ENCODE results near the gene KLHL14.
"Not testable (repeated sequence)": the region's sequence is repeated elsewhere in the genome, so short reads cannot be mapped to it uniquely, and the experiment has no call there.

Gene KLHL14

DNA sequence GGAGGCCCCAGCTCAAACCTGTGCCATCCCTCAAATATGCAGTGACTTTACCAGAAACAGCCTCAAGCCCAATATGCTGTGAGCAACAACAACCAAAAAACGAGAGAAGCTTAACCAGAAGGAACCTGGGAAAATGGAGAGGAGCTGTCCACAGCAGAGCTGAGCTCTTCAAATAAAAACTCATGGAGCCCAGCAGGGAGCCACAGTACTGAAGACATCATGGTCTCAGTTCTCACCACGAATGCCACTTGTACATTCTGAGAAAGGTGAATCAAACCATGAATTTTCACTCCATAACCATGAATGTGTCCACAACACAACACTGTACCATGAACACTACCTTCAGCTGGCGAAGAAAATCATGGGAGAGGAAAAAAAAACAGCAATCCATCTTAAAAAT lies 50.5 kb downstream of the KLHL14 start:
- no peak for DNase-seq (ENCODE audit: low read depth in 2 of 2)

- DNase-seq (ENCODE audit: low read depth in 2 of 2), result no peak
Measured at GRCh38 chr18:32717126-32717525, 55.7 kb downstream of the KLHL14 start.

- no peak for DNase-seq (ENCODE audit: low read depth in 2 of 2)
Measured at GRCh38 chr18:32714571-32715148, 58.2 kb downstream of the KLHL14 start.

DNA sequence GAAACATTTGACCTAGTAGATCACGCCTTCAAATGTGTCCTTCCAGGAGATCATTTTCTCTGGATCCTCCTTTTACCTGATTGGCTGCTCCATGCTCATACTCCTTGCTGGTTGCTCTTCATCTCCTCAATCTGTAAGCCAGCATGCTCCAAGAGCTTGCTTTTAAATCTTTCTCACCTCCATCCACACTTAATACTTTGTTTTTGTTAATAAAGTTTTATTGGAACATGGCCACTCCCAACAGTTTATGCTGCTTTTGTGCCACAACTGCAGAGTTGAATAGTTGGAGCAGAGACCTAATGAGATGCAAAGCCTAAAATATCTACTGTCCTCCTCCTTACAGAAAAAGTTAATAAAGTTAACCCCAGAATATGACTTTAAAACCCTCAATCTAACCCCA lies 60.0 kb downstream of the KLHL14 start:
- DNase-seq (ENCODE audit: low read depth in 2 of 2), result no peak

DNA sequence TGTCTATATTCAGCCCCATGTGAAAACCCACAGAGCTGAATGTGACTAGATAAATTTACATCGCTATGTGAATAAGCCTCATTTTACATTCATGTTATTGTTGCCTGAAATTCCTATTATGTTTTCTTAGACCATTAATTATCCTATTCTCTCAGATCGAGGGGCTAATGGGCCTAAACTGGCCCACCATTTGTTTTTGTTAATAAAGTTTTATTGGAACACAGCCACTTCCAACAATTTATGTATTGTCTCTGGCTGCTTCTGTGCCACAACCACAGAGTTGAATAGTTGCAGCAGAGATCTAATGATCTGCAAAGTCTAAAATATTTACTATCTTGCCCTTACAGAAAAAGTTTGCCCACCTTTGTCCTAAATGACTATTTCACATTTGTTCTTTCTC lies 61.0 kb downstream of the KLHL14 start:
- no peak for DNase-seq (ENCODE audit: low read depth in 2 of 2)

GRCh38 chr18:32707586-32707985 lies 65.2 kb downstream of the KLHL14 start:
- DNase-seq (ENCODE audit: low read depth in 2 of 2), result no peak

DNA sequence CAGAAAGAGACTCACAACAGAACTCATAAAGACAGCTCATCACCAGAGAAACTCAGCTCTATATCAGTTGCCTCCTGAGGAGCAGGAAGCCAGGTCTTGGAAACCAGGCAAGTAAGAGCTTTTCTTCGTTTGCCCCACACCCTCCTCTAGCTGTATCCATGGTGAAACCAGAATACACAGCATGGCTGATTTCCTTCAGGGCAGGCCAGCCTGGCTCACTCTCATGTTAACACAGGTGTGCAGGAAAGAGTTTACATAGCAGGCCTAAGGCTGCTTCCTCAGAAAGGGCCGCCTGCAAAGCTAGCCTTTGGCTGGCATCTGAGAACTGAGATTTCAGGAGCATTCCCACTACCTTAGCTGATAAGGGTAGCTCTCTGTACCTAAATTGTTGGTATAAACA lies 65.7 kb downstream of the KLHL14 start:
- DNase-seq (ENCODE audit: low read depth in 2 of 2), result no peak

DNA sequence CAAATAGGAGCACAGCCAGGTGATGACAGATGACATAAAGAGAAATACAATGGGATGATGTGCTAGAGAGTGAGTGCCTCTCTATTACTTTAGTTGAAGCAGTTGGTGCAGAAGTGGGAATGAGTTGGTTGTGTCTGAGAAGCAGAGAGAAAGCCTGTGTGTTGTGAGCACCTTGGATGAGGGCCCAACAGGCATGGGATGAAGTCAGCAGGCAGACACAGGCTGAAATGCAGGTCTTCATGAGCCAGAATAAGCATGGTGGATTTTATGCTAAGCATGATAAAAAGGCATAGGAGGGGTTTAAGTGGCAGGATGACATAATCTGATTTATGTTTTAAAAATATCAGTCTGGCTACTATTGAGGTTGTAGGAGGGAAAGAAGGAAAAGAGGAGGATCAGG lies 71.5 kb downstream of the KLHL14 start:
- DNase-seq (ENCODE audit: low read depth in 2 of 2), result no peak

DNA sequence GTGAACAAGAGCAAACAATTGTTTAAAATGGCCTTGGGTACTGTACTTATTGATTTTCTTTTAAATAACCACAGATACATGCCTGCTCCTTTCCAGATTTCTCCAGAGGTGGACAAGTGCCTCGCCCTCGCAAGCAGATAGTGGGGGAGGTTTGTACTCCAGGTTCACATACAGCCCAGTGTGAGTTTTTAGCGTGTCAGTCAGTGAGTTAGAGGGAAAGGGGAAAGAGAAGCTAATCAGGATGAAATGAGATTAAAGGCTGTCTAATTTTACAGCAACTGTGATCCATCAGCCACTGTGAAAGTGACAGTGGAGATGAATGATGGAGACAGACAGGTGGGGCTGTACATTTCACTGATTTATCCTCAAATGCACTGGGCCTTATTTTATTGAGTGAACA lies 74.7 kb downstream of the KLHL14 start:
- DNase-seq (ENCODE audit: low read depth in 2 of 2), result no peak

DNA sequence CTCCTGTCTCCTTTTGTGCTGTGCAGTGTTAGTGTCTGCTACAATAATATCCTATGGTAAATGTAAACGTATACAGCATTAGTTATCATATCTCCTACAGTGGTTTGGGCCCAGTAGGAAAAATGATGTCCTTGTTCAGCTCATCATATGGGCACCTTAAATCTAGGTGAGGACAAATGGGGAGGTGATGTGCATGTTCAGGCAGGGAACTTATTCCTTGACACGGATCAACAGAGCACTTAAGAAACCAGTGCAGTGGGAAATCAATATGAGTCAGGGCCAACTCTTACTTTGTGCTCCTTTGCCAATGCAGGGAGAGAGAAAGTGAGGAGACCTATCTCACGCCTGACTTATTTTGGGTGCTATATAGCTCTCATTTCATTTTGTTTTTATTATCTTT lies 76.4 kb downstream of the KLHL14 start:
- DNase-seq (ENCODE audit: low read depth in 2 of 2), result no peak

GRCh38 chr18:32695534-32695933 lies 77.3 kb downstream of the KLHL14 start:
- no peak for DNase-seq (ENCODE audit: low read depth in 2 of 2)

- no peak for DNase-seq (ENCODE audit: low read depth in 2 of 2)
Measured at GRCh38 chr18:32688821-32689220, 84.0 kb downstream of the KLHL14 start.

DNA sequence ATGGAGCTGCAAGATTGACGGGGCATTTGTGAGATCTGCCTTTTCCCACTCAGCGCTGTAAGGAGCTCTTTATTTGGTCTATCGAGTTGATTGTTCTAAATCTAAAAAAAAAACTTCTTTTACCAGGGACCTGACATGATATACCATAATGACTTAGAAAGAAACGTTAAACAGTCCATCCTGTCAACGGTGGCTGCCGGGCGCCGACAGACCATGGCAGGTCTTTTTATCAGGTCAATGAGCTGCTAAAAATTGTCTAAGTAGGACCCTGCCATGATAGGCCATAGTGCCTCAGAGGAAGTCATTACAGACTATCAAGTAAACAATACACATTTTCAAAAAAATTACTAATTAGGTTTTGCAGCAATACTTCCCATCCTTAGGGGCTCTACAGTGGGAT lies 87.9 kb downstream of the KLHL14 start:
- DNase-seq (ENCODE audit: low read depth in 2 of 2), result no peak

DNA sequence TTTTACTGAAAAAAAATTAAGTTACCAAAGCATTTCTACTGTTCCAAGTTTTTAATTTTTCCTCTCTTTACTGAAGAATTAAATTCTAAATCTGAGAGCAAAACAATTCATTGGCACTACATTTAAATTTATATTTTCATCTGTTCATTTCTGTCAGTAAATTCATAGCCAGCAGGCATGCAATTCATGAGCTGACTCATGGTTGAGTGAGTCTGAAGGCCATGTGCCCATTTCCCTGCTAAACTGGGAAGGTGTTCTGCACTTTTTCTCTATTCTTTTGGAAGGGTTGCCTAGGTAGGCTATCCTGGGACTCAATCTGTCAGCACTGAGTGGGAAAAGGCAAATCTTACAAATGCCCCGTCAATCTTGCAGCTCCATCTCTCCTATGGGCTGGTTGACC lies 88.7 kb downstream of the KLHL14 start:
- DNase-seq (ENCODE audit: low read depth in 2 of 2), result no peak

- no peak for DNase-seq (ENCODE audit: low read depth in 2 of 2)
Measured at GRCh38 chr18:32683044-32683443, 89.8 kb downstream of the KLHL14 start.

DNA sequence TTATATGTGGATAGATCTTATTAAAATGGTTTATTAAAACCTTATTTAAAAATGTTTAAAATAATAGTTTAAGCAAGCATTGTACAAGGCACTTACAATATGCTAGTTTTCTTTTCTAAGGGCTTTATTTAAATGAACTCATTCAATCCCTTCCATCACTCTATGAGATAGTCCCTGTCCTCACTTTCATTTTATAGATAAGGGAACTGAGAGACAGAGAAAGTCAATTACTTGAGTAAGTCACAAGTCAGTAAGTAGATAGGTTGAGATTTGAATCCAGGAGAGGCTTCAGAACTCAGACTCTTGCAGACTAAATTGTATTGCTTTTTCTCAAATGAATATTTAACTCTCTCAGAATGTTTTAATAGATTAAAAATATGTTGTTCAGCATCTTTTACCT lies 95.2 kb downstream of the KLHL14 start:
- no peak for DNase-seq (ENCODE audit: low read depth in 2 of 2)

DNA sequence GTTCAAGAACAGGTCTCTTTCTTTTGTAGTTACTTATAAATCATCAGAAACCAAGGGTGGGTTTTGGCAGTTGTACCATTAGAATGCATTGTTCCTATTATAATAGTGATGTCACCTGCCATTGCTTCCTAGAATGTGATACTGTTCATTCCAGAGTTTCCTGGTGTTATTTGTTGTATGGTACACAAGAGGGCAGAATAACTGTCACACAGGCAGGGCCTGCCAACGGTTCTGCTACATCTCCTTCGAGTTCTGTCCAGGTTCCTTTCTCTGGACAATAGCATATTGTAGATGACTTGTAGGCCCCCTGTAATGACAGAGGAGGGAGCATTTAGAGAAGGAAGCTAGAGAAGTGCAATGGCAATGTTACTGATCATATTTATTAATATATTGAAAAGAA lies 98.3 kb downstream of the KLHL14 start:
- no peak for DNase-seq (ENCODE audit: low read depth in 2 of 2)

GRCh38 chr18:32672398-32672797 lies 100.4 kb downstream of the KLHL14 start:
- no peak for DNase-seq (ENCODE audit: low read depth in 2 of 2)

DNA sequence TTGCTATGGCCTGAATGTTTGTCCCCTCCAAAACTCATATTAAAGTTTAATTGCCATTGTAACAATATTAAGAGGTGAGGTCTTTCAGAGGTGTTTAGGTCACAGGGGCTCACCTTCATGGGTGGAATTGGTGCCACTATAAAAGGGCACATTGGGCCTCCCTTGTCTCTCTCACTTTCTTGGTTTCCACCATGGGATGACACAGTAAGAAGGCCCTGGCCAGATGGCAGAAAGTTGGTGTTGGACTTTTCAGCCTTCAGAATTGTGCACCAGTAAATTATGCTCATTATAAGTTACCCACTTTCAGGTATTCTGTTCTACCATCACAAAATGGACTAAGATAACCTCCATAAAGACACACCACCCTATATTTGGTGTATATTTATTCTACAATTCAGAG lies 102.1 kb downstream of the KLHL14 start:
- DNase-seq (ENCODE audit: low read depth in 2 of 2), result no peak

DNA sequence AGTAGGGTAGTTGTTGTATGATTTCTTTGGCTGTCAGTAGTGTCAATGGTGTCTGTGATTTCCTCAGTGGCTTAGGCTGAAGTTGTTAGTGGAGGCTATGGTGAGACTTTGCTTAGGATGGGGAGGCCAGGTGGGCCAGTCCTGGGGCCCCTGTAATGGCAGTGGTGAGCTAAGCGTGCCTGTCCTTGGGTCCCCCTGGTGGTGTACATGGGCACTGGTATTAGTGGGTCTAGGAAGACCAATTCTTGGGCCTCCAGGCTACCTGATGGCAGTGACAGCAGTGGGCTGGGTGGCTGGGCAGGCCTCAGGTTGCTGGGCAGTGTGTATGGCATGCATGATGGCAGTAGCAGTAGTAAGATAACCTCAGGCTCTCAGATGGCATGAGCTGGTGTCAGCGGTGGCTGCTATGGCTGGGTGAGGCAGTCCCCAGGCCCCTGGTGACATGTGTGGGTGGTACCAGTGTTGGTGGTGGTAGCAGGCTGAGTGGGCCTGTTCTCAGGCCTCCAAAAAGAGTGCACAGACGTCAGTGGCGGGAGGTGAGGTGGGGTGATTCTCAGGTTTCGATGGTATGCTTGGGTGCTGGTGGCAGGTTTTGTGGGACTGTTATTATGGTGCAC lies 103.2 kb downstream of the KLHL14 start:
- DNase-seq (ENCODE audit: low read depth in 2 of 2), result no peak

GRCh38 chr18:32668956-32669355 lies 103.9 kb downstream of the KLHL14 start:
- DNase-seq (ENCODE audit: low read depth in 2 of 2), result no peak

- DNase-seq (ENCODE audit: low read depth in 2 of 2), result no peak
Measured at GRCh38 chr18:32661486-32662299, 111.1 kb downstream of the KLHL14 start.

DNA sequence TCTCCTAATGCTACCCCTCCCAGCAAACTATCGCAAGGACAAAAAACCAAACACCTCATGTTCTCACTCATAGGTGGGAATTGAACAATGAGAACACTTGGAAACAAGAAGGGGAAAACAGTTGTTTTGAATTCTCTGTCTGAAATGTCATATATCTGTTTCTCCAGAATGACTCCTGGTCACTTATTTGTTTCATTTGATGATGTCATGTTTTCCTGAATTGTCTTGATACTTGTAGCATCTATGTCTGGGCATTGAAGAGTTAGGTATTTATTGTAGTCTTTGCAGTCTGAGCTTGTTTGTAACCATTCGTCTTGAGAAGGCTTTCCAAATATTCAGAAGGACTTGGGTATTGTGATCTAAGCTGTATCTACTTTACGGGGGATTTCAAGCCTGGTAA lies 118.3 kb downstream of the KLHL14 start:
- DNase-seq (ENCODE audit: low read depth in 2 of 2), result not testable (repeated sequence)

All from stimulated activated CD4-positive, alpha-beta T cell treated with anti-CD3 and anti-CD28 coated beads, Interleukin-1b, Interleukin-23, amount 100 ng/mL, for 1 hour (primary cell).